Fibroblast of lung (primary cell): ENCODE measurements around the gene GSN. TPM values are rescaled to one million over a fixed set of nuclear protein-coding genes. Genes with fewer than 3 reads are reported as not detected.

Experiments used
- DNase-seq, 2 donors: peaks; one replicate each; pipeline versions ENCODE4 v3.0.0 to v3.0.0-alpha.2; 2010; ENCODE audit warnings: low read depth in 2 of 2
- H2AFZ ChIP-seq: 2 replicates; pipeline ENCODE4 v1.5.1; 2012; ENCODE audit warnings: low read length, control low read depth, inconsistent platforms
- H3K27ac ChIP-seq: 2 replicates; pipeline ENCODE4 v1.5.1; 2011; ENCODE audit warnings: low read length, control low read depth; ENCODE audit not compliant: insufficient read depth
- H3K27me3 ChIP-seq: 2 replicates; pipeline ENCODE4 v1.5.1; 2011; ENCODE audit warnings: mild to moderate bottlenecking, low read length; ENCODE audit not compliant: control insufficient read depth, insufficient read depth
- H3K36me3 ChIP-seq: 2 replicates; pipeline ENCODE4 v1.5.1; 2011; ENCODE audit warnings: low read length; ENCODE audit not compliant: control insufficient read depth, insufficient read depth
- H3K4me1 ChIP-seq: 2 replicates; pipeline ENCODE4 v1.5.1; 2011; ENCODE audit warnings: low read length; ENCODE audit not compliant: control insufficient read depth, insufficient read depth; ENCODE audit errors: extremely low read depth
- H3K4me2 ChIP-seq: 2 replicates; pipeline ENCODE4 v1.5.1; 2011; ENCODE audit warnings: low read length, control low read depth; ENCODE audit not compliant: insufficient read depth; ENCODE audit errors: extremely low read depth
- H3K4me3 ChIP-seq, 4 experiments: fragments of 200-600 bp in 1 of 4; sonication (generic) in 1 of 4; replicated peaks in 1 of 4; 2 replicates each; pipeline ENCODE4 v1.5.1; 2011 to 2016; ENCODE audit warnings: low read length in 4 of 4, low read depth in 3 of 4, mild to moderate bottlenecking in 3 of 4, control low read depth in 2 of 4, inconsistent platforms in 1 of 4, mixed read lengths in 1 of 4; ENCODE audit not compliant: insufficient read depth in 1 of 4; ENCODE audit errors: control extremely low read depth in 1 of 4
- H3K79me2 ChIP-seq: 2 replicates; pipeline ENCODE4 v1.5.1; 2012; ENCODE audit warnings: mild to moderate bottlenecking, low read length, inconsistent platforms; ENCODE audit not compliant: control insufficient read depth, insufficient read depth
- H3K9ac ChIP-seq: 2 replicates; pipeline ENCODE4 v1.5.1; 2011; ENCODE audit warnings: mild to moderate bottlenecking, low read length, control low read depth; ENCODE audit not compliant: insufficient read depth
- H3K9me3 ChIP-seq: 2 replicates; pipeline ENCODE4 v1.5.1; 2012; ENCODE audit warnings: low read depth, low read length; ENCODE audit not compliant: control insufficient read depth, insufficient read depth
- H4K20me1 ChIP-seq: 2 replicates; pipeline ENCODE4 v1.5.1; 2011; ENCODE audit warnings: low read length; ENCODE audit not compliant: control insufficient read depth, insufficient read depth; ENCODE audit errors: extremely low read depth
- EZH2 ChIP-seq: IDR thresholded peaks from 2 replicates; pipeline ENCODE4 v1.5.1; 2012; ENCODE audit warnings: low read length, control low read depth, mild to moderate bottlenecking; ENCODE audit errors: missing control alignments
- polyA plus RNA-seq, 2 donors: library from polyadenylated mRNA; depleted of rRNA in 1 of 2; stranded (reverse) in 1 of 2; unstranded in 1 of 2; fragments of >200 nt; gene quantifications; 2 replicates each; pipeline ENCODE4 v1.2.1, GENCODE V29; 2011 to 2012; ENCODE audit warnings: missing spikeins in 1 of 2
- total RNA-seq: library from RNA; depleted of rRNA; stranded (reverse); fragments of >200 nt; gene quantifications from 2 replicates; pipeline ENCODE4 v1.2.1, GENCODE V29; 2014
- TF ChIP-seq, protein P1 (sequence below), 2 donors: IDR thresholded peaks in 1 of 2; conservative IDR thresholded peaks in 1 of 2; 1 replicate in 1 of 2; 2 replicates in 1 of 2; pipeline ENCODE4 v1.5.1; 2011 to 2012; ENCODE audit warnings: low read length in 2 of 2, control low read depth in 1 of 2, inconsistent platforms in 1 of 2, low read depth in 1 of 2, mild to moderate bottlenecking in 1 of 2

GSN gene
- total and polyA plus RNA-seq, 2 donors (not counting 1 experiment from before 2014, with no cell fraction given): 432 to 588 TPM

DNA sequence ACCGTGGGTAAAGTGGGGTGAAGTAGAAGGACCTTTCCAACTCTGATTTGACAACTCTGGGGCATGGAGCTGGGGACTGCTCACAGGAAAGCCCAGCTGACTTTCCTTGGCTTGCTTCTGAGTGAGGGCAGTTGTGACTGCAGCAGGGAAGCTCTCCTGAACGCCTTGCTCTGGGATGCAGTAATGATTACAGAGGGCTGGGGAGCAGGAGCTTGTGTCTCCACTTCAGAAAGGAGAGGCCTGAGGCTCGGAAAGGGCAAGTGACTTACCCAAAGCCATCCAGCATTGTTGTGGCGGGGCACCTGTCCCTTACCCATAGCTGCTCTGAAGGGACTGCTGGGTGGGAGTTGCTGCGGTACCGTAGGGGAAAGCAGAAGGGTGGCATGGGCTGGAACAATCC is 41.2 kb downstream of the GSN start:
- Histone ChIP-seq H3K36me3 (peaks cover 33% of the 10 kb centered on the region), H3K9me3 (no peaks in the 10 kb centered on the region), H2AFZ (no peak overlapping the region), H3K4me3 (no peak overlapping the region), H3K27ac (no peak overlapping the region), H3K4me2 (no peak overlapping the region), H4K20me1 (no peaks in the 10 kb centered on the region), H3K27me3 (no peaks in the 10 kb centered on the region), H3K4me1 (no peaks in the 10 kb centered on the region), H3K9ac (no peak overlapping the region), H3K79me2 (no peaks in the 10 kb centered on the region)
- TF ChIP-seq, protein P1, sequence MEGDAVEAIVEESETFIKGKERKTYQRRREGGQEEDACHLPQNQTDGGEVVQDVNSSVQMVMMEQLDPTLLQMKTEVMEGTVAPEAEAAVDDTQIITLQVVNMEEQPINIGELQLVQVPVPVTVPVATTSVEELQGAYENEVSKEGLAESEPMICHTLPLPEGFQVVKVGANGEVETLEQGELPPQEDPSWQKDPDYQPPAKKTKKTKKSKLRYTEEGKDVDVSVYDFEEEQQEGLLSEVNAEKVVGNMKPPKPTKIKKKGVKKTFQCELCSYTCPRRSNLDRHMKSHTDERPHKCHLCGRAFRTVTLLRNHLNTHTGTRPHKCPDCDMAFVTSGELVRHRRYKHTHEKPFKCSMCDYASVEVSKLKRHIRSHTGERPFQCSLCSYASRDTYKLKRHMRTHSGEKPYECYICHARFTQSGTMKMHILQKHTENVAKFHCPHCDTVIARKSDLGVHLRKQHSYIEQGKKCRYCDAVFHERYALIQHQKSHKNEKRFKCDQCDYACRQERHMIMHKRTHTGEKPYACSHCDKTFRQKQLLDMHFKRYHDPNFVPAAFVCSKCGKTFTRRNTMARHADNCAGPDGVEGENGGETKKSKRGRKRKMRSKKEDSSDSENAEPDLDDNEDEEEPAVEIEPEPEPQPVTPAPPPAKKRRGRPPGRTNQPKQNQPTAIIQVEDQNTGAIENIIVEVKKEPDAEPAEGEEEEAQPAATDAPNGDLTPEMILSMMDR (conservative IDR thresholded peaks at IDR 0.05 in 1 of 2, IDR thresholded peaks at IDR 0.05 in 1 of 2; ENCODE audit: low read depth in 1 of 2, low read length in 2 of 2): no peak
- TF ChIP-seq EZH2: no peak
- no peak for DNase-seq

DNA sequence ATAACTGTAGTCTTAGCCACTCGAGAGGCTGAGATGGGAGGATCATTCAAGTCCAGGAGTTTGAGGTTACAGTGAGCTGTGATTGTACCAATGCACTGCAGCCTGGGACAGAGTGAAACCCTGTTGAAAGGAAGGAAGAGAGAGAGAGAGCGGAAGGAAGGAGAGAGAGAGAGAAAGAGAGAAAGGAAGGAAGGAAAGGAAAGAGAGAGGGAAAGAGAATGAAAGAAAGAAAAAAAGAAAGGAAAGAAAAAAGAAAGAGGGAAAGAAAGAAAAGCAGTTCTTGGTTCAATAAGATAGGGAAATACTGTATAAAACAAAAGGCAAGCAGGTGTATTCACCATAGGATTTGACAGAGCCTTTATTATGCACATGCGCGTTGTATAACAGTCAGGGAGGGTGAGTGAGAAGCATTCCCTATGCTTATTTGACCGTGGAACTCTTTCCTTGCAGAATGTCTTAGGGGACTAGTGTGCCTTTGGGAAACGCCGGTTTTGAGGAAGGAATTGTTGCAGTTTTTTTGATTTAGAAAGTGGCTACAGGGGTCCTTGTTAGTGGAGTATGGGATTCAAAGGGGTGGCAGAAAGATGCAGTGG is 42.0 kb downstream of the GSN start:
- Histone ChIP-seq H3K4me3 (no peak overlapping the region), H3K27me3 (no peaks in the 10 kb centered on the region), H3K79me2 (no peaks in the 10 kb centered on the region), H3K36me3 (peaks cover 31% of the 10 kb centered on the region), H3K27ac (no peak overlapping the region), H3K9ac (no peak overlapping the region), H2AFZ (no peak overlapping the region), H3K4me2 (no peak overlapping the region), H4K20me1 (no peaks in the 10 kb centered on the region), H3K4me1 (no peaks in the 10 kb centered on the region), H3K9me3 (no peaks in the 10 kb centered on the region)
- no peak for TF ChIP-seq EZH2
- TF ChIP-seq, protein P1 (conservative IDR thresholded peaks at IDR 0.05 in 1 of 2, IDR thresholded peaks at IDR 0.05 in 1 of 2; ENCODE audit: low read depth in 1 of 2, low read length in 2 of 2): no peak
- no peak for DNase-seq

DNA sequence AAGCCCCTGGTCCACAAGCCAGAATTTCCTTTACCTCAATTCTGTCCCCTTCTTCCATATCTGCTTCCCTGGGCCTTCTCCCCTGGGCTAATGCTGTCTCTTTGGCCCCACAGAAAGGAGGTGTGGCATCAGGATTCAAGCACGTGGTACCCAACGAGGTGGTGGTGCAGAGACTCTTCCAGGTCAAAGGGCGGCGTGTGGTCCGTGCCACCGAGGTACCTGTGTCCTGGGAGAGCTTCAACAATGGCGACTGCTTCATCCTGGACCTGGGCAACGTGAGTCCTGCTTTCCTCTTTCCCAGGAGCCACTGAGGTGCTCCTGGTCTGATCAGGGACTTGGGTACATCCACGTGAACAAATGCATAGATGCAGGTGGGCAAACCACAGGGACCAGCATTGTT is 42.6 kb downstream of the GSN start:
- H3K36me3 ChIP-seq: peaks cover 29% of the 10 kb centered on the region
- no peaks in the 10 kb centered on the region for H3K4me1 ChIP-seq
- H3K4me2 ChIP-seq: no peak overlapping the region
- no peaks in the 10 kb centered on the region for H3K27me3 ChIP-seq
- H3K79me2 ChIP-seq: no peaks in the 10 kb centered on the region
- TF ChIP-seq, protein P1 (conservative IDR thresholded peaks at IDR 0.05 in 1 of 2, IDR thresholded peaks at IDR 0.05 in 1 of 2; ENCODE audit: low read depth in 1 of 2, low read length in 2 of 2): no peak
- no peak for TF ChIP-seq EZH2
- H3K4me3 ChIP-seq: no peak overlapping the region
- no peak overlapping the region for H3K9ac ChIP-seq
- H3K9me3 ChIP-seq: no peaks in the 10 kb centered on the region
- no peak overlapping the region for H3K27ac ChIP-seq
- H4K20me1 ChIP-seq: no peaks in the 10 kb centered on the region
- DNase-seq: no peak
- no peak overlapping the region for H2AFZ ChIP-seq
